ENCODE data around the gene DCTN3. TPM values are rescaled to one million over a fixed set of nuclear protein-coding genes. Genes with fewer than 3 reads are reported as not detected.

DCTN3 gene
- total RNA-seq, 1 experiment from 2014 or later: 98.1 TPM

DNA sequence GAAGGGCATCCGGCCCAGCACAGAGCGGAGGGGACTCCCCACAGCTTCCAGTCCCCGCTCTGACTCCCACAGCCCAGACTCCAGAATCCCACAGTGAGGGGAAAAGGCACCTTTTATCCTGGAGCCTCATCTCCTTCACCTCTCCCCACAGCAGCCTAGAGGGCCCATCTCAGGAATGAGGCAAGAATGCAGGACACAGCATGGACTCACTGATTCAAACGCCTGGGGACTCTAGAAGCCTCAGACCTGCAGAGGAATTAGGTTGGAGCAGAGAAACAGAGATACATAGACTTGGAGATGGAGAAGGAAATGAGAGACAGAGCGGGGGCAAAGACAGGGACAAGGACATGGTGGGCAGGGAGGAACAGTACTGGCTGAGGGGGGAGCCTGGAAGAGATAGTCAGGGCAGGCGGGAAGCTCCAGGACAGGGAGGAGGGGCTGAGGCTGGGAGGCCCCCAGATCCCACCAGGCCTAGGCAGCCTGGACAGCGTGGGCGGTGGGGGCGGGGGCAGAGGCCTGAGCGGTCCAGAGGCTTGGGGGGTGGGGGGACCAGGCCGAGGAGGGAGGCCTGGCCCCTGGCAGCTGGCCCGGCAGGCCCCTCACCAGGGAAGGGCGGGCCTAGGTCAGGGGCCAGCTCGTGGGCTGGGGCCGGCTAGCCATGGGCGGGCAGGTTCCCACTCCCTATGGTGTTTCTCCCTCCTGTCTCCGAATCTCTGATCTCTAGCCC is 46.5 kb downstream of the DCTN3 start:
- no peak for DNase-seq (ENCODE audit: low spot score)

DNA sequence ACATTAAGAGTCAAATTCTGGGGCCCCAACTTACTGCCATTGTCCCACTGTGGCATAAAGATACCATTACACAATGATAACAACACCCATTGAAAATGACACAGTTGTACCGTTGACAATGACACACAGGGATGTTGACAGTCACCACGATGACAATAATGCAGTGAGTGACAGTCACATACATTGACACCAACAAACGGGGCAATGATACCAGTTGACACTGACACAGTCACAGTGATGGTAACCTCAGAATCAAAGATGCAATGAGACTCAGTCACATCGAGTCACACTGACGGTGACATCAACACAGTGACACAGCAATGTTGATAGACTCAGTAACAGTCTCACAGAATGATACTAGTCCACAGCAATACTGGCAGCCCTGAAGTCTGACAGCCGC is 47.7 kb downstream of the DCTN3 start:
- DNase-seq (ENCODE audit: low spot score): no peak

DNA sequence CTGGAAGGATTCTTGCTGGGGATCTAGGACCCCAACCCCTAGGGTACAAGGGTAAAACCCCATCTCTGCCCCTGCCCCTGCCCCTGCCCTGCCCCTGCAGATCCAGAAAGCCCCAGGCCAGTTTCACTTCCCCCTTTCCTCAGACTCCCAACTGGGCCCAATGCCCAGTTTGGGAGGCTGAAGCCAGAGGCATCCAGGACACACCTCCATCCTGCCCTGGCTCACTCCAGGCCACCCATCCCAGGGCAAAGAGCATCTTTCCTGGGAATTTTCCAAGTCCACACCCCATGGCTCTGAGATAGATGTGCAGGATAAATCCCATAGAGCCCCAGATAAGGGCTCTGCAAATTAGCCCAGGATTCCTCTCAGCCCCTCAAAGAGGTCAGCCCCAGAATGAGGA is 48.2 kb downstream of the DCTN3 start:
- no peak for DNase-seq (ENCODE audit: low spot score)

DNA sequence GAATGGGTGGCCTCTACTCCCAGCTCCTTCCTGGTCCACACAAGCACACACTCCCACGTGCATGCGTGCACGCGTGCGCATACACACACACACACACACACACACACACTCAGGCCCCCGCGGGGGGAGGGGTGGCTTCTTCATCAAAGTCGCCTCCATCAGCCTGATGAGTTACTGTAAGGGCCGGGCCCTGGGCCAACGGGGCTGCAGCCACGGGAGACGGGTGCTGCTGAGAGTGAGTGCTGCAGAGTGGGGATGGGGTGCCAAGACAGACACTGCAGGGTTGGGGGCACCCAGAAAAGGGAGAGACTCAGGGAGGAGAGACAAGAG is 48.8 kb downstream of the DCTN3 start:
- no peak for DNase-seq (ENCODE audit: low spot score)

DNA sequence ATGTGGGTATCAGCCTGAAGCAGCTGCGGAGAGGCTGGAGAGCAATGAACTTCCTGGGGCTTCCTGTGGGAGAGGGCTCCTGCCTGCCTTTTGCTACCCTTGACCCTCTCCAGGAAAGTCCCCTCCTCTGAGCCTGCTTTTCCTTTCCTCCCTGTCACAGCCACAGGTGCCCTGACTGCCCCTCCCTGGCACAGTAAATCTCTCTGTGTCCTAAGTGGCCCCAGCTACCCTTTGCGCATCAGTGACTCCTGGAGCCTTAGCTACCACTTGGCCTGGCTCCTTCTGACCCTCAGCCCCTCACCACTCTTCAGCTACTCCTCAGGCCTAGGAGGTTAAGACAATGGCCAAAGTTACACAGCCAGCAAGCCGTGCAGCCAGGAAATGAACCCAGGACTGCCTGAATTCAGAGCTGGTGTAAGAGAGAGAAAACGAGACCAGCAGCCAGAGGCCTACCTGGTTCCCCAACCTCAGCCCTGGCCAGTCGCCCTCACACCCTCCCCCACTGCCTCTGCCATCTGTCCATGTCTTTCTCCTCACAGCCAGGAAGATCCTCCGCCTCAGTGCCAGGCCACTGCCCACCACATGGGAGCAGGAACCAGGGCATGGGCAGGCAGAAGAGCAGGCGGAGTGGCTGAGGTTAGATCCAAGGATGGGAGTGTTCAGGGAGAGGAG is 49.4 kb downstream of the DCTN3 start:
- no peak for DNase-seq (ENCODE audit: low spot score)

DNA sequence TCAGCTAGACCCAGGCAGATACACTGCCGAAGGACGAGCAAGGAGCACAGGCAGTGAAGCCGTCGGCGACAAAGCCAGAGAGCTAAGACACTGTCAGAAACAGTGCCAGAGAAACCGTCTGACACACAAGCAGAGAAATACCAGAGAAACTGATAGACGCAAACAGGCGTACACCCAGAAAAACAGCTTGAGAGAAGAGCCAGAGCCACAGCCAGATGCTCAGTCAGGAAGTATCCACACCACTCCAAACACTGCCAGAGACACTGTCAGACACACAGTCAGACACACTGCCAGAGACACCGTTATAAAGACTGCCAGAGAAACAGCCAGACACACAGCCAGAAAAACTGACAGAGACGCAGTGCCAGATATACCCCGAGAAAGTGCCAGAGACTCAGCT is 49.9 kb downstream of the DCTN3 start:
- DNase-seq (ENCODE audit: low spot score): no peak

DNA sequence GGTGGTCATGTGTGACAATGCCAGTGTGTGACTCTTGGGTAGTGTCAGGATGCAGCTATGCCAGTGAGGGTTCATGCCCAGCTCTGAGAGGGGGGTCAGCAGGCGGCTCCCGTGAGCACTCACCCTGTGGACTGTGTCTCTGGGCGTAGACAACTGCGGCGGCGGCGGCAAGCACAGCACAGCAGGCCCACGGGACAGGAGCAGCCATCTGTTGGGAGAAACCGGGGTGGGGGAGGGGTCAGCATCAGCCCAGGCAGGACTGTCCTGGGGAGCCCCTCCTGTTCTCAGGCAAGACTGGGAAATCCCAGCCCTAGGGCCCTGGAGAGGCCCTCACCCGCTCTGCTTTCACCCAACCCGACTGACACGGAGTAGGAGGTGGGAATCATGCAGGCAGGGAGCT is 51.5 kb downstream of the DCTN3 start:
- DNase-seq (ENCODE audit: low spot score): no peak

DNA sequence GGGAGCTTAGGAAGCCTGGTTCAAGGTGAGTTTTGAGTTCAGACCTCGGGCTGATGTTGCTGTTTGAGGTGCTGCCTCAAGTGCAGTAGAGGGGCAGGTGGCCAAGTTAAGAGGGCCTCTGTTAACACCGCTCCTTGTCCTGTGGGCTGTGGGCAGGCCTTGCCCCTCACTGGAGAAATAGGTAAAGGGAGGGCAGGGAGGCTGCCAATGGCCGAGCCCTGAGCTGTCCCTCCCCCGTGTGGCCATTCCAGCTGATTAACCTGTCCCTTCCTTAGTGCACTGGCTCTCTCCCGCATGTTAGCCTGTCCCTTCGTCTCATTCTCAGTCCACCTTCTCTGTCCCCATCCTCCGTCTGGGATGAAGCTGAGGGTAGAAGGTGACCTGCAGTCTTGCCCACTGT is 52.2 kb downstream of the DCTN3 start:
- DNase-seq (ENCODE audit: low spot score): no peak

DNA sequence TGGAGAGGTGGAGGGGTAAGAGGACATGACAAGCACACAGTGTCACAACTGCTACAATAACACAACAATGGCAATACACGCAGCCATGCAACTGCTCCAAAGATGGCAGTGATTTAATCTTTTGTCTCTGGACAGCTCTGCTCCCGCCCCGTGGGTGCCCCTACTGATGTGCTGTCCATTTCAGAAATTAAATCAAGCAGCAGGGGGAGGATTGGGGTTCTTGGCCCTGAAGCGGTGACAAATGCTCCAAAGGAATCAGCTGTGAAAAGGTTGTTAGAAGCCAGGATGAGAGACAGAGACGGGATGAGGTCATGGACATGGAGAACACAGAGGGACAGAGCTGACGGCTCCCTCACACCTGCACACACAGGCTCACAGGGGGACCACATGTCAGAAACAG is 53.3 kb downstream of the DCTN3 start:
- no peak for DNase-seq (ENCODE audit: low spot score)

DNA sequence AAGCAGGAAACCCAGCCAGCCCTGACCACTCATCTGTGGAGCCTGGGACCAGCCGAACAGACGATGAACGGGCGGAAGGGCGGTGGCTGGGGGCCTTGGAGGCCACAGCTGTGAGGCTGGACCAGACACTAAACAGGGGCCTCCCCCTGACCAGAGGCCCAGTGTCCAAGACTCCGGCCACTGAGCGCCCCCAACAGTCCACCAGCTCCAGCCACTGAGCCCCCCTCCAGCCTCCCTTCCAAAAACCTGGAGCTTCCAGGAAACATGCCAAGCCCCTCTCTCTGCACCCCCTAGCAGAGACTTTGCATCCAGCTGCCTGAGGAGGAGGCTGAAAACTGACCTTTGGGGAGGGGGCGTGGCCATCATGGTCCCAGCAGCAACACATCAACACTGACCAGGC is 54.0 kb downstream of the DCTN3 start:
- no peak for DNase-seq (ENCODE audit: low spot score)

DNA sequence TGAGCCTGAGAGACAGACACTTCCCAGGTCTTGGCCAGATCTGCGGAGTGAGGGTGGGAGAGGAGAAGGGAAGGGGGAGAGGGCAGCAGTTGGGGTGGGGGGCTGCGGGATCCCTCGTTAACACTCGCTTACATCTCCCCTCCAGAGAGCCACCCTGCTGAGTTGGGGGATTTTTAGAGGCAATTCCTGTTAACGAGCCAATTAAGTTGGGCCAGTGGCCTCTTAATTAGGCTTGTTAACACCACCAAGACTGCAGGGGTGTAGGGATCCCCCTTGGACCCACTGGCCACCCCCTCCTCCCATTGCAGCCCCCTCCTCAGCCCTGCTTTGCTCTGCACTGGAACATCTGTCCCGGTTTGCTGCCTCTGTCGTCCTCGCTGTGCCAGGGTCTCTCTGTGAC is 54.4 kb downstream of the DCTN3 start:
- DNase-seq (ENCODE audit: low spot score): no peak

DNA sequence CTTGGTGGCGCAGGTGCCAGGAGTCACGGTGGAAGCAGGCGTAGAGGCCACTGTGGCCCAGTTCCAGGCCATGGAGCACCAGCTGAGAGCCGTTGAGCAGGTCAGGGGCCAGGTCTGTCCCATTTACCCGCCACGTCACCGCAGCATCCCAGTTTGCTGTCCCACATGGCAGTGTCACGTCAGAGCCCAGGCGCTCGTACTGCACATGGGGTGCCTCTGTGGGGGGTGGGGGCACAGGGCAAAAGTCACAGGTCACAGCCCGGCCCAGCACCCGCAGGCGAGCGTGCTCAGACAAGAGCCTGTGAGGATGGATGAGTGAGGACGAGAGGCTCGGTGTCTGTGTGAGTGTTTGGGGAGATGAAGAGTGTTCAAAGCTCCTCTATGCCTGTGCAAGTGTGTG is 55.7 kb downstream of the DCTN3 start:
- DNase-seq (ENCODE audit: low spot score): no peak

Small RNA genes within 50 kb of the gene (small RNA-seq; reads per million reads assigned to genes)
- gene CCL27: not detected

Other genes starting within 250 kb of the DCTN3 start
- gene MYORG, start 243.6 kb downstream of the DCTN3 start, total RNA-seq (2014; rRNA removed; shearing (Covaris generic)): 26.5 and 29.5 TPM in 2 replicates
- gene FAM219A, start 161.9 kb downstream of the DCTN3 start, total RNA-seq (2014; rRNA removed; shearing (Covaris generic)): 8.0 and 10.3 TPM in 2 replicates
- gene DNAI1, start 161.7 kb downstream of the DCTN3 start, total RNA-seq (2014; rRNA removed; shearing (Covaris generic)): not detected in 2 replicates
- 0.94 and 1.4 TPM in 2 replicates for gene ENHO, start 97.5 kb downstream of the DCTN3 start, total RNA-seq (2014; rRNA removed; shearing (Covaris generic))
- not detected in 2 replicates for gene CNTFR, start 30.8 kb downstream of the DCTN3 start, total RNA-seq (2014; rRNA removed; shearing (Covaris generic))
- gene RPP25L, start 8.4 kb downstream of the DCTN3 start, total RNA-seq (2014; rRNA removed; shearing (Covaris generic)): 48.7 and 67.6 TPM in 2 replicates
- gene ARID3C, start 8.6 kb upstream of the DCTN3 start, total RNA-seq (2014; rRNA removed; shearing (Covaris generic)): not detected in 2 replicates
- 239 and 269 TPM in 2 replicates for gene SIGMAR1, start 17.3 kb upstream of the DCTN3 start, total RNA-seq (2014; rRNA removed; shearing (Covaris generic))
- 25.5 and 32.8 TPM in 2 replicates for gene GALT, start 26.2 kb upstream of the DCTN3 start, total RNA-seq (2014; rRNA removed; shearing (Covaris generic))
- gene IL11RA, start 31.7 kb upstream of the DCTN3 start, total RNA-seq (2014; rRNA removed; shearing (Covaris generic)): 1.7 and 4.7 TPM in 2 replicates
- not detected in 2 replicates for gene CCL27, start 42.2 kb upstream of the DCTN3 start, total RNA-seq (2014; rRNA removed; shearing (Covaris generic))
- gene CCL19, start 70.8 kb upstream of the DCTN3 start, total RNA-seq (2014; rRNA removed; shearing (Covaris generic)): not detected in 2 replicates
- not detected in 2 replicates for gene CCL21, start 89.6 kb upstream of the DCTN3 start, total RNA-seq (2014; rRNA removed; shearing (Covaris generic))